Measurements from ENCODE around the gene SYF2. TPM values are rescaled to one million over a fixed set of nuclear protein-coding genes. Genes with fewer than 3 reads are reported as not detected.
A peak's percentile ranks its signal among the peaks of the same experiment; 100 is the strongest.
"Not testable (repeated sequence)": the region's sequence is repeated elsewhere in the genome, so short reads cannot be mapped to it uniquely, and the experiment has no call there.

SYF2 gene
- total RNA-seq, 1 donor from 2014 or later: 39.9 TPM

DNA sequence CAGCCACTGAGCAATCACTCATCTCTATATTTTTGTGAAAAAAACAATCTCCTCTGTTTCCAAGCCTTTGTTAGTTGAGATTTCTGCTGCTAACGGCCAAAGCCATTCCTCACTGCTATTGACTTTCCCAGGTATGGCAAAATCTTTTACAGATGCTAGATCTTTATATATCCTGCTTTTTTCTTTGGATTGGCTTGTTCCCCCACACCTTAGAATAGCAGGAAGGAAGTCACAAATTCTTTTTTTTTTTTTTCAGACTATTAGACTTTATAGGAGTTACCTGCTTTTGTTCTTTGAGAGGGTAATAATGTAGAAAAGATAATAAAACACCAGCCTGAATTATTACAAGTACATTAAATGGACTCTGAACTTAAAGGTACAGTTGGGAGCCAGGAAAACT, 24.2 kb downstream of the SYF2 start:
- no peak for DNase-seq (ENCODE audit: low spot score)

DNA sequence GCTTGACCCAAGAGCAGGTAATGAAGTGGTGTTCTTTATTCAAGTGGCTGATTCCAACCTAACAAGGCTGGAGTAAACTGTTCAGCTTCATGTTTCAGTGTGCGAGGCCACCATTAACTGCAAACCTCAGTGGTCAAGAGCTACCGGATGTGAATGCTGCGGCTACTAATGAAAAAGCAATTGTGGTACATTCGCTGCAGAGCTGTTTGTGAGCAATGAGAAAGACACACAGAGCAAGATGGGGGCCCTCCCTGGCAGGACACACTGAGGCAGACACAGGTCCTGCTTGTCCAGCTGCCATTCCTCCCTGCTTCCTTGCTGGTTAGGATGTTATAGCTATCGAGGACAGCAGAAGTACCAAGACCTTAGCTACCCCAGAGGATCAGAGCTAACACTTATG, 26.1 kb downstream of the SYF2 start:
- no peak for DNase-seq (ENCODE audit: low spot score)

DNA sequence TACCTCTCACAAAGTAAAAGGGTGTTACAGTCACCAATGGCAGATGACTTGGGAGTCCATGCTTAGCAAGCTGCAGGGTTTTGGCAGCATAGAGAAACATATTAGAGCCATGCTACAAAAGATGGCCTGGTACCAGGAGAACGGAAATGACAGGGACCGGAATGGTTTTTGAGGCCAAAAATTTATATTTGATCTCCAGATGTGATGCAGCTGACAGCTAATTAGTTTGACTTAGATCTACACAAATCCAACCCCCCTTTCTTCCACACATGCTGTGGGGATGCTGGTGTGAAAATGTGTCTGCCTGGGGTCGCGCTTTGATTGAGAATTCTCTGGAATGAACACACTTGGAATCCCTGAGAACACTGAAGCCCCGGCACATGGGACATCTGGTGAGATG, 26.5 kb downstream of the SYF2 start:
- DNase-seq (ENCODE audit: low spot score): no peak

DNA sequence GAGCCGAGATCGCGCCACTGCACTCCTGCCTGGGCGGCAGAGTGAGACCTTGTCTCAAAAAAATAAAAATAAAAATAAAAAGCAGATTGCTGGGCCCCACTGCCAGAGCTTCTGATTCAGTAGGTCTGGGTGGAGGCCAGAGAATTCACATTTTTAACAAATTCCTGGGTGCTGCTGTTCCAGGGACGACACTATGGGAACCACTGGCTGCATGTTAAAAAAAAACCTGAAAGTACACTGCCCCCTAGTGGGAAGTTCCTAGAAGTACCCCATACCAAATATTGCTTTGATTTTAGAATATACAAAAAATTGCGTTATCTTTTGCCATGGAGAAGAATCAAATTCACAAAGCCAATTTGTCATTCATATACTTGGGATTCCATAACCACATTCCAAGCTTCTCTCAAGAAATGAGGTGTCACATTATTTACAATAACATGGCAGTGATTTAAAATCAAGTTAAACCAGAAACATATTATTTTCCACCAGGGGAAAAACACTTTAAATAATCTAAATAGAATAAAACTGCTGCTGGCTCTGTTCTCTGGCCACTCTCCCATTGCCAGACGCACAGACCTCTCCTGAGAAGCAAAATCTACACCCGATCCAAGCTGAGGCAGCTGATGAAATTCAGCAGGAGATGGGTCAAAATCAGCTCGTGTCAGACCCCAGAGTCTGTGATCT, 27.4 kb downstream of the SYF2 start:
- no peak for DNase-seq (ENCODE audit: low spot score)

DNA sequence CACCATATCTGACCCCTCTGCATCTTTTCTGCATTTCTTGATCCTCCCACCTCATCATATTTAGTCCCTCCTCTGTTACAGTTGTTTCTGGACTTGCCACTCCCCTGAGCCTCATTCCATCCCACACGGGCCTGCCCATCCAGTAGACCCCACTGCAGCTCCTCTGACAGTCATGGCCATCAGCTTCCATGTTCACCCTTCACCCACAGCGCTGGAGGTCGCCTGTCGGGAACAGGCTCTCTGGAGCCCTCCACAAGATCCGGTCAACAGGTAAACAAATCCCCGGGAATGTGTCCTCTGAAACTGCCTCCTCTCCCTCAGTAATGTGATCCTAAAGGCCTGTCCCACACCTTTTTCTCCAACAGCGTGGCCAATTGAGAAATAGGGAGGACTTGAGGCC, 31.3 kb downstream of the SYF2 start:
- DNase-seq (ENCODE audit: low spot score): no peak

DNA sequence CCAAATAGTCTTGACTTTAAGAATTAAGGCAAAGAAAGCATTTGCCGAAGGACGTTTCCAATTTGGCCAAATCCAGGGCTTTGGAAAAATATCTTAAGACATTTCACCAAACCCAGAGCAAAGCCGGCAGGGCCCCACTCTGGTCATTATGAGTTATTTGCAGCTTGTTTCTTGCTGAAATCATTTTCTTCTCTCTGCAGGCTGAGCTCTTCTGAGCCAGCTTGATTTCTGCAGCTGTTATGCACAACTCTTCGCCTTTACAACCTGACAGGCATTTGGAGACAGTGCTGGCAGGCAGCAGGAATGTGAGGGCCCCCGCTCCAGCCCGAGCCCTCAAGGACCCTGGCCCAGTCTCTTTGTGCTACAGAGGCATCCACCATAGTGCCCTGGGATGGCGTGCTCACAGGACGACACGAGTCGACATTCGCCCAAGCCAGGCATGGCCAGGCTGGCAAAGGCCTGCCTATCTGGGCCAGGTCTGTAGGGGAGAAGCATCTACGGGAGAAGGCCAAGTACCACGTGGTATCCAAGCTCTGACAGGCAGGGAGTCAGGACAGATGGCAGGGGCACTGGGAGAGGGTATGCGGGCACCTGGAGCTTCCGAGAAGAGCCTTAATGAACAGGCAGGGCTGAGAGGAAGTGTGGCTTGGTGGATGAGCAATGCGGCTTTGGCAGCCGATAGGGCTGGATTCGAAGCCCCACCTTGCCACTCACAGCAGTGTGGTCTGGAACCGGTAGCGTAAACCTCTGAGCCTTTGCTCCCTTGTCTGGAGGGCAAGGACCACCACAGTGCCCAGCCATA, 32.3 kb downstream of the SYF2 start:
- no peak for DNase-seq (ENCODE audit: low spot score)

DNA sequence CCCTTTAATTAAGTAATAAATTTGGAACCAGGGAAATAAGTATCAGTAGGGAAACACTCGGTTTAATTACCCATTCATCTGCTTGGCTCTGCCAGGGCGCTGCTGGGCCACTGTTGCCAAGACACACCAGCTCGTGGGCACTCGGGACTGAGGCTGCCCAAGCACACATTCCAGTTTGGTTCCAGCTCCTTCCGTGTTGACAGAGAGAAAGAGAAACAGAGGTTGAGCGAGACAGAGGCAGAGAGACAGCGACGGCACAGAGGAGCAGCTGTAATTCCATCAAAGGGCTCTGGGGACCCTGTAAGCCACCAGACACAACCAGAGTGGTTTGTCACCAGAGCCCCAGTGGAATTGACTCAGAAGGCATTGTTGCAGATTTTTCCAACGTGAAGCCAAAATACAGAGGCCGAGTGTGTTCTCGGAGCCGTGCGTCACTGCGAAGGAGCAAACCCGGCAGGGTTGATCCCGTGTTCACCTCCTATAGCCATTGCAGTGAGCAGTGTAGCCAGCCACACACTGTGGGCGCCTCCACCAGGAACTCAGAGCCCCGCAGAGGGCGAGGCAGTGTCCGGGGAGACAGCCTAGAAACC, 33.5 kb downstream of the SYF2 start:
- no peak for DNase-seq (ENCODE audit: low spot score)

DNA sequence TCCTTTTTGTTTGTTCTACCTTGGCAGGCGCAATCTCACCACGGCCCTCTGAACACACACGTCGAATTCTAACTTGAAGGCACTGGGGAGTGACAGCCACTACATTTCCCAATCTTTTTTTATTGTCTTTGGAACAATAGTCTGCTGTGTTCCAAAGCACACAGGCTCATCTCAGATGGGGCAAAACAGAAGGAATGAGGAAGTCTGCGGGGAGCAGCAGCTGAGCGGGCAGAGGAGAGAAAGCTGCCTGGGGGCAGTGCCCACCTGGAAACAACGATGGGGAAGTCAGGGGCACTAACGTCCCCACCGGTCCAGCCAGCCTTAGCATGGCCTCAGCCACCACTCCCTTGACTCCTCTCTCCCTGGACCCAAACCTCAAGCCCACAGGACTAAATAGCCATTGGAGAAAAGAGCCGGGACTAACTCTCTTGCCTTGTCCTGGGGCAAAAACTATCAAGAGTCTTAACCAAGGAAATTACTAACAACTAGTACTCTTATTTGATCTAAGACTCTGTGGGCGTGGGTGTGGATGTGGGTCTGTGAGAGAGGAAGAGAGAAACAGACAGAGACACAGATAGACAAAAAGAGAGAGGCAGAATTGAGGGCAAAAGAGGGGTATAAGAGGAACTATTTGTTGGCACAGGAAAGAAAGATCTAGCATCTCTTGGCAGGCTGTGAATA, 34.2 kb downstream of the SYF2 start:
- no peak for DNase-seq (ENCODE audit: low spot score)

DNA sequence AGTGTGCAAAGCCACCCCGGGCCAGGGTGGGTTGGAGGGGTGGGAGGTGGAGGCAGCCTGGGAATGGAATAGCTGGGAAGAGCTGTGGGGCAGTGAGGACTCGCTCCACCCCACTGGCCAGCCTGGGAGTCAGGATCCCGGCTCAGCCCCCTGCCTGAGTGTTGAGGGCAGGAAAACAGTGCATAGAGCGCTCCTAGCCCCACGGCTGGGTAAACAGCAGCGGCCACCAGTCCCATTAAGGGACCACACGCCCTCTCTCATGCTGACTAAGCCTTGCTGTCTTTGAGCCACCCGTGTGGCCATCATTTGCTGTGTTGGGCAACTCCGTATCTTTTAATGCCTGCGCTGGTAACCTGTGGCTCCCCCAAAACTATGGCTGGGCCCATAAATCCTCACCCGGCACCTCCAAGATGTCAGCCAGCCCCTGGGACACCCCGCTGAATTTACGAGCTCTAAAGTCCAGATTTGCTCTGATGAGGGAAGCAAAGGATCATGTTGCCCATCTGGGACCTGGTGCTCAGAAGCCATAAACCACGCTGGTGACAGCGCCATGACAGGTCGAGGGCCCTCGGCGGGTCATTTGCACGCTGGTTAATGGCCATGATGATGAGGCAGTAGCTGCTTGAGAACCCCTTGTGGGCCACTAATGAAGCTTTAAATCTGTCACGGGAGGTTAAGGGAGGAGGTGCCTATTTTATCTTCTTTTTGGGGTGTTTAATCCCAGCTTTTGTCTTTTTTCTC, 34.9 kb downstream of the SYF2 start:
- no peak for DNase-seq (ENCODE audit: low spot score)

DNA sequence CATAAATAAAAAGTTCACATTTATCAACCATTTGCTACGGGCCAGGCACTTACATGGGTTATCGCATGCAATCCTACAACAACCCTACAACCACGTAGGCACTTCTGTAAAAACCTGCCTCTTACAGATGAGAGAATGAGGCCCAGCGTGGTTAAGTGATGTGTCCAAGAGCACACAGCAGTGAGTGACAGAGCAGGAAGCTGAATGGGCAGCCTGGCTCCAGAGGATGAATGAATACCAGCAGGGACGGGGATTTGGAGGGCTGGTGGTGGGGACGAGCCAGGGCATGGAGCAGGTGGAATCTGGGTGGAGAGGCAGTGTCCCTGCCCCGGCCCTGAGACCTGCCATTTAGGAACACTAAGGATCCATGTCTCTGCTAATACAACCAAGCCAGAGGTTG, 35.5 kb downstream of the SYF2 start:
- DNase-seq (ENCODE audit: low spot score): no peak

DNA sequence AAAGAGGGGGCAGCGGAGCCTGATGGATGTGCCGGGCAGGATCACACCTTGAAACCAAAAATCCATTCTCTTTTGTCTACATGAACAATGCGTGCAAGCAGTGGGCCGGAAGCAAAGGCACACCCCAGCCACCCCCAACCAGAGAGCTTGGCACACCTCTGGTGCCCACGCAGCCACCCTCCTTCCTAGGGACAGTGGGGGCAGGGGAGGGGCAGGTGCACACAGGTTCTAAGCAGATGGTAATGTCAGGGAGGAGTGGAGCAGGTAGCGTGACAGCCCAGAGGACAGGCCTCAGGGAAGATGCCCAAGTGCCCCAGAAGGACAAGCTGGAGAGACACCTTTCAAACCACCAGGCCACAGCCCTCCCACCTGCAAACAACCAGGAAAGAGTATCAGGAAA, 36.5 kb downstream of the SYF2 start:
- DNase-seq (ENCODE audit: low spot score): no peak

DNA sequence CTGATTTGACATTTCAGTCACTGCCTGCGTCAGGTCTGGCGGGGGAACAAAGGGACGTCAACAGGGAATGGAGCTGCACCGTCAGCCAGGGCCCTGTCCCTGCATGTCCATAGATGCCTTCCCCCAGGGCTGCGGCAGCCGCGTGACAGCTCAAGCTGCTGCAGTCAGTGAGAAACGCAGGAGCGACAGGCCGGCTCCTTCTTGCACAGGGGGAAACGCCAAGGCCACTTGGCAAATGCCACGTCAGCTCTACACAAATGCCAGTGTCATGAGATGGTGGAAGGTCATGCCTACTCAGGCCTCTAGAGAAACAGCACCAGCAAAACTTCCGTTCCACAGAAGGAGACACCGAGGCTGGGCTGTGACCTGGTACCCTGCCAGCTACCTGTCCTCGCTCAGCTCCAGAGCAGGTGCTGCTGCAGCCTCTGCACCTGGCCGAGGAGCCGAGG, 37.7 kb downstream of the SYF2 start:
- peak; percentile 69 for DNase-seq (ENCODE audit: low spot score)

DNA sequence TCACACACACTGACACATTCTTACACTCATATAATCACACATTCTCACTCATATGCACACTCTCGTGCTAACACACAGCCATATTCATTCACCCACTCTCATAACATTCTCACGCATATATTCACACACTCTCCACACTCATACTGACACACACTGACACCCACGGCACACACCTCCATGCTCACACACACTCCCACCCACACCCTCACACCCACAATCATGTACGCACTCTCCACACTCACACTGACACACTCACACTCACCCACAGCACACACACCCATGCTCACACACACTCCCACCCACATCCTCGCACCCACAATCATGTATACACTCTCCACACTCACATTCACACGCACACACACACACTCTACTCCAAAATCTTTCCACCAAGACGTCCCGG, 38.2 kb downstream of the SYF2 start:
- no peak for DNase-seq (ENCODE audit: low spot score)

DNA sequence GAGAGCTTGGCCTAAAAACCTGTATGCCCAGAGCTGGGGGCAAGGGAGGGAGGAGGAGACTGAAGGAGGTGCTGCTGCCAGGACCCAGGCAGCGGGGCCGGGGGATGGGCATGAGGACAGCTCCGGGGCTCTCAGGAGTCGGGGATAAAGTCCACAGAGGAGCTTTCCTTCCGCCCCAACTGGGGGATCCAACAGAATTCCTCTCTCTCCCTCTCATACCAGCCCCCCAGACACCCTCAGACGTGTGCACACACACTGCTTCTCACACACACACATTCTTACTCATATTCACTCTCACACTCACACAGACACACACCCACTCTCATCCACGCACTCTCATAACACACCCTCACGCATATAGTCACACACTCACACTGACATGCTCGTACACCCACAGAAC, 39.1 kb downstream of the SYF2 start:
- no peak for DNase-seq (ENCODE audit: low spot score)

DNA sequence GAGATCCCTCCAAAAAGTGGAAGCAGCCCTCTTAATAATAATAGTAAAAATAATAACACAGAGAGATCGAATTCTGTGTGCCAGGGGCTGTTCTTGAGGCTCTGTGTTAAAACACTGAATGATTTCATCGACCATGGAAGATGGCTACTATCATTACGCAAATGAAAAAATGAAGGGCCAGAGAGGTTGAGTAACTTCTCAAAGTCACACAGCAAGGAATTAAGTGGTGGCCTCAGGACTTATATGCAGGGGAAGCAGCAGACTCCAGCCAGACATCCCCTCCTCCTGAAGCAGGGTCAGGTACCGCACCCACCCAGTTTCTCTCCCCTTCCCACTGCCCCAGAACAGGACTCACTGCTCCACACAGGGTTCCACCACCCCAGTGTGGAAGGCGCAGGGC, 40.1 kb downstream of the SYF2 start:
- DNase-seq (ENCODE audit: low spot score): no peak

DNA sequence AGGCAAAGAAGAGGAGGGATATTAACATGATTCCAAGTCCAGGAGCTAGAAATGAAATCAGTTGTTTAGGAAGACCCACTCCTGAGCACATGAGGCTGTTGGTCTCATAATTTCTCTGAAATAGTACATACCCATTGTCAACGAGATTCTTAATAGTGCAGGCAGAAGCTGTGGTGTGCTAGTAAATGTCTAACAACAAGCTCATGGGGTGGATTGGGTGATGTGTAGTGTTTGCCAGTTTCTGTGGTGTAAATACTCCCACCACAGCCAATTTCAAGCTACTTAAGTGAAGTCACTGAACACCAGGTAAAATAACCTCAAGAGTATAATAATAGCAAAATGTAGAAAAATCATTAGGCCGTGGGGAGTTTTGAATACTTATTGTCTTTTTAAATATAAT, 42.0 kb downstream of the SYF2 start:
- no peak for DNase-seq (ENCODE audit: low spot score)

DNA sequence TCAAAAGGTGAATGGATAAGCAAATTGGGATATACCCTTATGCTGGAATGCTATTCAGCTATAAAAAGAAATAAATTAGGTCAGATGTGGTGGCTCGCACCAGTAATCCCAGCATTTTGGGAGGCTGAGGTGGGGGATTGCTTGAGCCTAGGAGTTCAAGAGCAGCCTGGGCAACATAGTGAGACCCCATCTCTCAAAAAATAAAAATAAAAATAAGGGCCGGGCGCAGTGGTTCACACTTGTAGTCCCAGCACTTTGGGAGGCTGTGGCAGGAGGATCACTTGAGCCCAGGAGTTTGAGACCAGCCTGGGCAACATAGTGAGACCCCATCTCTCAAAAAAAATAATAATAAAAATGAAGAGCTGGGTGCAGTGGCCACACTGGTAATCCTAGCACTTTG, 44.4 kb downstream of the SYF2 start:
- not testable (repeated sequence) for DNase-seq (ENCODE audit: low spot score)

DNA sequence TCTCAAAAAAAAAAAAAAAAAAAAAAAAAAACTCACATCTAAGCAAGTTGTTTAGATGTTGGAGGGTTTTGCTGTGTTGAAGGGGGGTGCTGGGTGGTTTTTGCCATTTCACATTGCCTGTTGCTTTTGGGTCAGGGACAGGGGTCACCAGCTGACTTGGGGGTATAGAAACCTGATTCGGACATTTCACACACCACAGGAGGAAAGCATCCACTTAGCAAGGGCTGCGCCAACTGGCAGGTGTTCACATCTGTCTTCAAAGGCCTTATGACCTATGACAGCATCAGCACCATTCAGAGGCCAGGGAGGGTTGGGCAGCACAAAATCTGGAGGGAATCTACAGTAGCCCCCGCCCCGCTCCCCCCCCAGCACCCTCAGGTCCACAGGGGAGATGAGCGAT, 45.2 kb downstream of the SYF2 start:
- DNase-seq (ENCODE audit: low spot score): no peak

DNA sequence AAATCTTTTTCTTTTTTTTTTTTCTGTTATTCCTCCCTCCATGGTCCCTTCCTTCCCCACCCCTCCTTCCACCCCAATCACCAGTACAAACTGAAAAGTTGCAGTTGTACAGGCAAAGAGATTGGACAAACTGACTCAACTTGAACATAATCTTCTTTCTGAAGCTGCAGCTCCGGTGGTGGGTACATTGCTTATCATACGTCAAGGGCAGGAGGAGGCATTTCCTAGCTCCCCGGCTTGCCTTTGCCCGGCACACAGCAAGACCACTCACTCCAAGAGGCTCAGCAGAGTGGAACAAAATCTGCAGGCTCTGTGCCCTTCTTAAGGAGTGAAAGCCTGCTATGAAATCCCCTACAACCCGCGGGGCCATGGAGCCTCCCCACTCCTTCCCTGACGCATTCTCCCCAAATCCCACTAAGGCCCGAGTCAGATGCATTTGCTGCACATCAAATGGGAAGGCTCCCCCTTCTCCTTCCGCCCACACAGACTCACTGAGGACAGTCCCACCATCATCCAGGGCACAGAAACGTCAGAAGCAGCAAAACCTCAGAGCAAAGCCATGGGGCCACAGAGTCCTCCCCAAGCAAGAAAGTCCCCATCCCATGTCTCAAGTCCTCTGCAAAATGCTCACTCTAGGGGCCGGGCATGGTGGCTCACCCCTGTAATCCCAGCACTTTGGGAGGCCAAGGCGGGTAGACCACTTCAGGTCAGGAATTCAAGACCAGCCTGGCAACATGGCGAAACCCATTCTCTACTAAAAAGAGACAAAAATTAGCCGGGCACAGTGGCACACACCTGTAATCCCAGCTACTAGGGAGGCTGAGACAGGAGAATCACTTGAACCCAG, 45.9 kb downstream of the SYF2 start:
- no peak for DNase-seq (ENCODE audit: low spot score)

DNA sequence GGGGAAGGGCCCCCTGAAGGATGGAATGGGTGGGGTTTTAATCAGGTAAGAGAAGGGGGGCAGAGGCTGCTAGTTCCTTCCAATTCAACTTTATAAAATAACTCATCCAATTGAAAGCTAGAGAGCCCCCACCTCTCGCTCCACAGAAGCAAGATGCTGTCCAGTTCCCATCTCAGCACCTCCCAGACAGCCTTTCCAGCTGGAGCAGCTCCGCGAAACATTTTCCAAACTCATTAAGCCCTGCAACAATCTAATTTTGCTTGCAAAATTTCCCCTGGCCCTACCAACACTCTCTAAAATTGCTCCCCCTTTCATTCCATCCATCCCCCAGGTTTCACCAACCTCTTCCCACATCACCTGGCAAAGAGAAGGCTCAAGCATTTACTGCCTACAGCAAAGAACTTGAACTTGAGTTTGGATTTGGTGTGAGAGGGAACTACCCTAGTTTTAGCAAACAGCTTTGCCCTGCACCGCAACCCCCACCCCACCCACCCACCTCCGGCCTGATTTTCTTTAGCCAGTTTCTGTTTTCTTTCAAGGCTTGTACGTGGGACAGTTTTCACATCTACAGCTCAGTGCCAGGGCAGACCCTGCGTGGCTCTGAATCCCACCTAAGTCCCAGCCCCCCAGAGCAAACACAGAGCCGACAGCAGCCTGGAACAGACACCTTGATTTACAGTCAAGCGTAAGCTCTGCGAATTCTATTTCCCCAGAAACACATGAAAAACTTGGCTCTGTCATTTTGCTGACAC, 46.7 kb downstream of the SYF2 start:
- DNase-seq (ENCODE audit: low spot score): no peak
